Measurements from ENCODE around the gene SAMD1. TPM values are rescaled to one million over a fixed set of nuclear protein-coding genes. Genes with fewer than 3 reads are reported as not detected.

The SAMD1 gene
- total and polyA plus RNA-seq, 2 of the 13 experiments (the other 11 are each of a cell fraction or from before 2014, with no cell fraction given), result 17.5 to 45.0 TPM

- TF ChIP-seq, protein P1, sequence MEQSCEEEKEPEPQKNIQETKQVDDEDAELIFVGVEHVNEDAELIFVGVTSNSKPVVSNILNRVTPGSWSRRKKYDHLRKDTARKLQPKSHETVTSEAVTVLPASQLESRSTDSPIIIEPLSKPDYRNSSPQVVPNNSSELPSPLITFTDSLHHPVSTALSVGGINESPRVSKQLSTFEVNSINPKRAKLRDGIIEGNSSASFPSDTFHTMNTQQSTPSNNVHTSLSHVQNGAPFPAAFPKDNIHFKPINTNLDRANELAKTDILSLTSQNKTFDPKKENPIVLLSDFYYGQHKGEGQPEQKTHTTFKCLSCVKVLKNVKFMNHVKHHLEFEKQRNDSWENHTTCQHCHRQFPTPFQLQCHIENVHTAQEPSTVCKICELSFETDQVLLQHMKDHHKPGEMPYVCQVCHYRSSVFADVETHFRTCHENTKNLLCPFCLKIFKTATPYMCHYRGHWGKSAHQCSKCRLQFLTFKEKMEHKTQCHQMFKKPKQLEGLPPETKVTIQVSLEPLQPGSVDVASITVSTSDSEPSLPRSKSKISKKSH (CRISPR knock-in tag; IDR thresholded peaks at IDR 0.05; ENCODE audit: borderline replicate concordance), result no peak
- TF ChIP-seq ZBED4 (CRISPR knock-in tag; IDR thresholded peaks at IDR 0.05; ENCODE audit: borderline replicate concordance) (peak; percentile 44; the same call in 1 of the 2 replicates), SMAD9 (CRISPR knock-in tag; IDR thresholded peaks at IDR 0.05) (no peak), GATAD2A (CRISPR knock-in tag; IDR thresholded peaks at IDR 0.05) (peak; percentile 78), ZNF414 (CRISPR knock-in tag; IDR thresholded peaks at IDR 0.05) (0 out of 2 replicates have a peak, but pooled peaks have one; percentile 46), PAXIP1 (CRISPR knock-in tag; conservative IDR thresholded peaks at IDR 0.05) (peak; percentile 92), MLX (CRISPR knock-in tag; IDR thresholded peaks at IDR 0.05) (0 out of 2 replicates have a peak, but pooled peaks have one; percentile 32), HNF4A (CRISPR knock-in tag; IDR thresholded peaks at IDR 0.05) (peak; percentile 94), ZNF740 (CRISPR knock-in tag; IDR thresholded peaks at IDR 0.05) (peak; percentile 41; the same call in 1 of the 2 replicates), NFE2 (CRISPR knock-in tag; IDR thresholded peaks at IDR 0.05) (no peak)
- TF ChIP-seq, protein P2, sequence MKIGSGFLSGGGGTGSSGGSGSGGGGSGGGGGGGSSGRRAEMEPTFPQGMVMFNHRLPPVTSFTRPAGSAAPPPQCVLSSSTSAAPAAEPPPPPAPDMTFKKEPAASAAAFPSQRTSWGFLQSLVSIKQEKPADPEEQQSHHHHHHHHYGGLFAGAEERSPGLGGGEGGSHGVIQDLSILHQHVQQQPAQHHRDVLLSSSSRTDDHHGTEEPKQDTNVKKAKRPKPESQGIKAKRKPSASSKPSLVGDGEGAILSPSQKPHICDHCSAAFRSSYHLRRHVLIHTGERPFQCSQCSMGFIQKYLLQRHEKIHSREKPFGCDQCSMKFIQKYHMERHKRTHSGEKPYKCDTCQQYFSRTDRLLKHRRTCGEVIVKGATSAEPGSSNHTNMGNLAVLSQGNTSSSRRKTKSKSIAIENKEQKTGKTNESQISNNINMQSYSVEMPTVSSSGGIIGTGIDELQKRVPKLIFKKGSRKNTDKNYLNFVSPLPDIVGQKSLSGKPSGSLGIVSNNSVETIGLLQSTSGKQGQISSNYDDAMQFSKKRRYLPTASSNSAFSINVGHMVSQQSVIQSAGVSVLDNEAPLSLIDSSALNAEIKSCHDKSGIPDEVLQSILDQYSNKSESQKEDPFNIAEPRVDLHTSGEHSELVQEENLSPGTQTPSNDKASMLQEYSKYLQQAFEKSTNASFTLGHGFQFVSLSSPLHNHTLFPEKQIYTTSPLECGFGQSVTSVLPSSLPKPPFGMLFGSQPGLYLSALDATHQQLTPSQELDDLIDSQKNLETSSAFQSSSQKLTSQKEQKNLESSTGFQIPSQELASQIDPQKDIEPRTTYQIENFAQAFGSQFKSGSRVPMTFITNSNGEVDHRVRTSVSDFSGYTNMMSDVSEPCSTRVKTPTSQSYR (CRISPR knock-in tag; IDR thresholded peaks at IDR 0.05; ENCODE audit: borderline replicate concordance), result peak; percentile 80; the same call in 1 of the 2 replicates
Measured at GRCh38 chr19:14061081-14061749, 29.3 kb downstream of the SAMD1 start (continued).
